Cardiac muscle cell (in vitro differentiated cells and primary cell): ENCODE data around the gene ITGB1BP2. TPM values are rescaled to one million over a fixed set of nuclear protein-coding genes. Genes with fewer than 3 reads are reported as not detected.

Experiments used
- DNase-seq, 2 donors: peaks; one replicate each; pipeline versions ENCODE4 v3.0.0 to v3.0.0-alpha.2; 2010 to 2017; ENCODE audit warnings: low read depth in 1 of 2, low spot score in 1 of 2
- H3K27ac ChIP-seq: fragments of 200-600 bp; sonication (generic); 2 replicates; pipeline ENCODE4 v1.5.1; 2016
- H3K27me3 ChIP-seq: fragments of 200-600 bp; sonication (generic); 2 replicates; pipeline ENCODE4 v1.6.0; 2016; ENCODE audit warnings: control low read depth
- H3K36me3 ChIP-seq: fragments of 200-600 bp; sonication (generic); 2 replicates; pipeline ENCODE4 v1.5.1; 2016; ENCODE audit warnings: control low read depth
- H3K4me1 ChIP-seq: fragments of 200-600 bp; sonication (generic); 2 replicates; pipeline ENCODE4 v1.8.1; 2017; ENCODE audit warnings: low read depth, mild to moderate bottlenecking, mixed run types
- H3K4me3 ChIP-seq: fragments of 200-600 bp; sonication (generic); 2 replicates; pipeline ENCODE4 v1.5.1; 2016; ENCODE audit warnings: mild to moderate bottlenecking
- H3K9me3 ChIP-seq: fragments of 200-600 bp; sonication (generic); 2 replicates; pipeline ENCODE4 v1.5.1; 2017; ENCODE audit warnings: low read depth, mild to moderate bottlenecking, control low read depth
- CTCF ChIP-seq: IDR thresholded peaks from 2 replicates; pipeline ENCODE4 v1.5.1; 2012; ENCODE audit warnings: low read depth, mild to moderate bottlenecking, low read length
- polyA plus RNA-seq: library from polyadenylated mRNA; unstranded; fragments of >200 nt; fragmentation: Nextera tagmentation; extraction: Ambion mirVana; gene quantifications from 2 replicates; pipeline ENCODE4 v1.2.1, GENCODE V29; 2016
- total RNA-seq: library from RNA; depleted of rRNA; stranded (reverse); fragments of >200 nt; gene quantifications from 2 replicates; pipeline ENCODE4 v1.2.3, GENCODE V29; 2016

The ITGB1BP2 gene
- total and polyA plus RNA-seq, 2 experiments from 2014 or later: 99.7 to 115 TPM

DNA sequence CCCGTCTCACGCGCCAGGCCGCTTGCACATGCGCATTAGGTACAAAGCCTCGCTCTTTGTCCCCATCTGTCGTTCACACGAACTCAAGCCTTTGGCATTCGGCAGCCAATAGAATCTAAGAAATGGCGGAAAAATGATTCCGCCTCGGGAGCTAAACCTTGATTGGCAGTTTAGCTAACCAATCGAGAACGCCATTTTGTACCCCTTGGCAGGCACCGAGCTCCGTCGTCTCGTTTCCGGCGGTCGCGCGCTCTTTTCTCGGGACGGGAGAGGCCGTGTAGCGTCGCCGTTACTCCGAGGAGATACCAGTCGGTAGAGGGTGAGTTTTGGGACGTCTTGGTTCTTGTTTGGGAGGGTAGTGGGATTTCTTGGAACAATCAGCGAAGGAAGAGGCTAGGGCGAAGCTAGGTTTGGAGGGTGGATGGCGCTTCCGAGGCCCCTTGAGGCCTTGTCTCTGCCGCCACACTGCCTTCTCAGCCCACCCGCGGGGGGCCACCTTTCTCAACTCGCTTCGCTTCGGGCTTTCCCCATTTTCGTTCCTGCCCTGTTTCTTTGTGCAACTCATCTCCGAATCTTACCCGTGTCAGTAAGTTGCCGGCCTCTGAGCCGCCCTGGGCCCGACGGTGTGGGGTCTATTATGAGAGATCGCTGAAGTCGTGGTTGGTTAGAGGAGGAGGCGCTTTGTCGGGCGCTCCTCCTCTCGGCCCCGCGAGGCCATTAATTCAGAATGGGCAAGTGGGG is 18.0 kb upstream of the ITGB1BP2 start, which contains the start of gene NONO:
Gene NONO, plus strand, starts transcription at position 233 of the 741 bp plus-strand sequence. CDS start 7,003 bp downstream, outside the sequence.
- peak; percentile 95 to 99 for DNase-seq
- peaks cover 10% of the 10 kb centered on the region for H3K4me1 ChIP-seq
- peak within 1 kb of the TSS; percentile 95 for H3K27ac ChIP-seq
- peaks cover 7% of the 10 kb centered on the region for H3K36me3 ChIP-seq
- no peaks in the 10 kb centered on the region for H3K27me3 ChIP-seq
- H3K9me3 ChIP-seq: no peaks in the 10 kb centered on the region
- H3K4me3 ChIP-seq: peak within 1 kb of the TSS; percentile 78
- TF ChIP-seq CTCF: peak; percentile 15

DNA sequence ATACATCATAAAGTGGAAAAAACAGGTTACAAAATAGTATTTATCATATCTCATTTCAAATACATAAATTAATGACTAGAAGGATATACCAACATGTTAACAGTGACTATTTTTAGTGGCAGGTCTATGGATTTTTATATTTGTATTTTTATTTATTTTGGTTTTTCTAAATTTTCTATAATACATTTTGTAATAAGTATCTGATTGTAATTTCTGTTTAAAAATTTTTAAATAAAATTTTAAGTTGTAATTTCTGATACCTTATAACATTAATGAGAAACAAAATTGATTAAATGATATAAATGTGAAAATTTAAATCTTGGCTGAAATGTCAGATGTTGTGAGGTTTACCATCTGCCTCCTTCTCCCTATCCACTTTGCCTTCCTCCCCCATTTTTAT is 15.6 kb upstream of the ITGB1BP2 start:
- no peaks in the 10 kb centered on the region for H3K9me3 ChIP-seq
- peaks cover 7% of the 10 kb centered on the region for H3K36me3 ChIP-seq
- TF ChIP-seq CTCF: no peak
- no peak for DNase-seq
- peaks cover 10% of the 10 kb centered on the region for H3K4me1 ChIP-seq
- no peaks in the 10 kb centered on the region for H3K27me3 ChIP-seq
- no peak overlapping the region for H3K27ac ChIP-seq
- peak overlapping the region; percentile 78 for H3K4me3 ChIP-seq

DNA sequence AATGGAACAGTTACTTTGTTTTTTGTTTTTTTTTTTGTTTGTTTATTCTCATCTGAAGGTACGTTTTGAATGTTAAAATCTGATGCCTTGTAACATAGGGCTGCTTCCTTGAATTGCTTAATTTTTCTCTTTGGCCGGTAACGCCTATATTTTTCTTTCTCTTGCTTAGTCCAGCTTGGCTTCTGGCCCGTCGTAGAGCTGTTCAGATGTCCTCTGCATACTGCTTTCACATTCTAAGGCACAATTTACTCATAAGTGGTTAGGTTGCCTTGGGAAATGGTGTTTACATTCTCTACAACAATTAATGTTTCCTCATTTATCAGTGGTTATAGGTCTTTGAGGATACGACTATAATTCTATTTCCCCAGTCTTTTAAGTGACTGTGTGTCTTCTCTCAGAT is 10.2 kb upstream of the ITGB1BP2 start:
- Histone ChIP-seq H3K4me3 (no peak overlapping the region), H3K4me1 (peaks cover under 1% of the 10 kb centered on the region), H3K27ac (no peak overlapping the region), H3K9me3 (no peaks in the 10 kb centered on the region), H3K27me3 (no peaks in the 10 kb centered on the region), H3K36me3 (peaks cover 33% of the 10 kb centered on the region)
- DNase-seq: peak in 1 of 2 donors; percentile 34
- no peak for TF ChIP-seq CTCF

GRCh38 chrX:71292669-71293365 is 8.7 kb upstream of the ITGB1BP2 start:
- Histone ChIP-seq H3K27ac (peak overlapping the region; percentile 43), H3K36me3 (peaks cover 31% of the 10 kb centered on the region), H3K27me3 (no peaks in the 10 kb centered on the region), H3K4me1 (no peaks in the 10 kb centered on the region), H3K4me3 (no peak overlapping the region), H3K9me3 (no peaks in the 10 kb centered on the region)
- TF ChIP-seq CTCF: no peak
- no peak for DNase-seq

DNA sequence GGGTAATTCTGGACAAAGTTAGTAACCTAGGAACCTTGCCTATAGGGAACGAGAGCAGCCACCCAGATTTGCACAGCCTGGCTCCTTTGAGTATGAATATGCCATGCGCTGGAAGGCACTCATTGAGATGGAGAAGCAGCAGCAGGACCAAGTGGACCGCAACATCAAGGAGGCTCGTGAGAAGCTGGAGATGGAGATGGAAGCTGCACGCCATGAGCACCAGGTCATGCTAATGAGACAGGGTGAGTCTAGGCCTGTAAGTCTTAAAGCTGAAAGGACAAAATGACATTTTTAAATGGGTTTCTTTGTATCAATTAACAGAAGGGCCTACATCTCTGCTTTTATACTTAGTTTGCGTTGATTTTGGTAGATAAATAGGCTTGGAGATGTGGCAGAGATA is 4.7 kb upstream of the ITGB1BP2 start:
- no peak for TF ChIP-seq CTCF
- DNase-seq: no peak
- Histone ChIP-seq H3K27ac (no peak overlapping the region), H3K36me3 (peaks cover 32% of the 10 kb centered on the region), H3K4me3 (no peak overlapping the region), H3K4me1 (peaks cover 6% of the 10 kb centered on the region), H3K9me3 (no peaks in the 10 kb centered on the region), H3K27me3 (no peaks in the 10 kb centered on the region)
